Right atrium auricular region (tissue), 2 donors: Measurements from ENCODE around the gene BEST3. TPM values are rescaled to one million over a fixed set of nuclear protein-coding genes. Genes with fewer than 3 reads are reported as not detected.

ENCODE experiments used
- DNase-seq: peaks from one replicate; pipeline ENCODE4 v3.0.0-alpha.2; 2019; ENCODE audit warnings: low spot score
- H3K27ac ChIP-seq, 2 donors: fragments of 200-600 bp; sonication (generic); 1 replicate in 1 of 2; 2 replicates in 1 of 2; pipeline ENCODE4 v1.5.1; 2016 to 2019
- H3K27me3 ChIP-seq, 2 donors: fragments of 200-600 bp; sonication (generic); one replicate each; pipeline versions ENCODE4 v1.5.1 to v1.6.0; 2017 to 2019
- H3K36me3 ChIP-seq: fragments of 200-600 bp; sonication (generic); one replicate; pipeline ENCODE4 v1.5.1; 2016
- H3K4me1 ChIP-seq, 2 donors: fragments of 200-600 bp; sonication (generic); one replicate each; pipeline versions ENCODE4 v1.5.1 to v1.6.0; 2017 to 2019
- H3K4me3 ChIP-seq, 2 donors: fragments of 200-600 bp; sonication (generic); 1 replicate in 1 of 2; 2 replicates in 1 of 2; pipeline ENCODE4 v1.5.1; 2017 to 2019; ENCODE audit warnings: mild to moderate bottlenecking in 1 of 2, moderate library complexity in 1 of 2
- H3K9me3 ChIP-seq, 2 donors: fragments of 200-600 bp; sonication (generic); one replicate each; pipeline ENCODE4 v1.5.1; 2019
- CTCF ChIP-seq, 2 donors: fragments of 200-600 bp; sonication (generic); IDR thresholded peaks; one replicate each; pipeline ENCODE4 v1.5.1; 2019; ENCODE audit warnings: antibody characterized with exemption in 2 of 2
- total RNA-seq, 2 donors: library from RNA; depleted of rRNA; stranded (reverse); fragments of >200 nt; gene quantifications; one replicate each; pipeline ENCODE4 v1.1.0, GENCODE V29; 2016

BEST3 gene
- total RNA-seq, 2 donors from 2014 or later, result 1.4 TPM; not detected in 1

GRCh38 chr12:69694123-69694522 lies 5.0 kb downstream of the BEST3 start:
- DNase-seq, result no peak
- H3K27me3 ChIP-seq, result no peaks in the 10 kb centered on the region
- no peaks in the 10 kb centered on the region for H3K9me3 ChIP-seq
- H3K4me3 ChIP-seq, result no peak overlapping the region
- H3K4me1 ChIP-seq, result peaks cover 0 to 7% of the 10 kb centered on the region in 2 donors
- no peaks in the 10 kb centered on the region for H3K36me3 ChIP-seq
- no peak for TF ChIP-seq CTCF (IDR thresholded peaks at IDR 0.05)
- no peak overlapping the region for H3K27ac ChIP-seq

- no peaks in the 10 kb centered on the region for H3K36me3 ChIP-seq
- H3K4me1 ChIP-seq, result peaks cover 0 to 12% of the 10 kb centered on the region in 2 donors
- H3K27ac ChIP-seq, result peak overlapping the region in 1 of 2 donors; percentile 58
- no peak overlapping the region for H3K4me3 ChIP-seq
- no peaks in the 10 kb centered on the region for H3K9me3 ChIP-seq
- H3K27me3 ChIP-seq, result no peaks in the 10 kb centered on the region
- no peak for DNase-seq
- TF ChIP-seq CTCF (IDR thresholded peaks at IDR 0.05), result no peak
Measured at GRCh38 chr12:69689638-69690037, 9.5 kb downstream of the BEST3 start.

- no peak for TF ChIP-seq CTCF (IDR thresholded peaks at IDR 0.05)
- Histone ChIP-seq H3K9me3 (no peaks in the 10 kb centered on the region), H3K27ac (peak overlapping the region in 1 of 2 donors; percentile 58), H3K36me3 (no peaks in the 10 kb centered on the region), H3K4me1 (peaks cover 0 to 12% of the 10 kb centered on the region in 2 donors), H3K27me3 (no peaks in the 10 kb centered on the region), H3K4me3 (no peak overlapping the region)
- DNase-seq, result peak; percentile 70
Measured at GRCh38 chr12:69688471-69689427, 10.4 kb downstream of the BEST3 start.

GRCh38 chr12:69688021-69688420 lies 11.1 kb downstream of the BEST3 start:
- H3K27ac ChIP-seq, result no peak overlapping the region
- no peaks in the 10 kb centered on the region for H3K36me3 ChIP-seq
- H3K9me3 ChIP-seq, result no peaks in the 10 kb centered on the region
- no peak for TF ChIP-seq CTCF (IDR thresholded peaks at IDR 0.05)
- H3K27me3 ChIP-seq, result no peaks in the 10 kb centered on the region
- H3K4me1 ChIP-seq, result peaks cover 0 to 12% of the 10 kb centered on the region in 2 donors
- H3K4me3 ChIP-seq, result no peak overlapping the region
- no peak for DNase-seq

GRCh38 chr12:69687390-69687789 lies 11.7 kb downstream of the BEST3 start:
- Histone ChIP-seq H3K9me3 (no peaks in the 10 kb centered on the region), H3K27ac (no peak overlapping the region), H3K36me3 (no peaks in the 10 kb centered on the region), H3K27me3 (no peaks in the 10 kb centered on the region), H3K4me3 (no peak overlapping the region), H3K4me1 (peaks cover 0 to 12% of the 10 kb centered on the region in 2 donors)
- TF ChIP-seq CTCF (IDR thresholded peaks at IDR 0.05), result no peak
- no peak for DNase-seq
